Measurements from ENCODE around the gene TMEM266. TPM values are rescaled to one million over a fixed set of nuclear protein-coding genes. Genes with fewer than 3 reads are reported as not detected.

Gene TMEM266
- polyA plus RNA-seq, 4 donors: 10.2 to 12.9 (median 11.0) TPM

GRCh38 chr15:76159282-76159681, 99.5 kb downstream of the TMEM266 start:
- DNase-seq (ENCODE audit: low read depth in 4 of 4, low spot score in 3 of 4): no peak

GRCh38 chr15:76160426-76161152, 100.8 kb downstream of the TMEM266 start:
- no peak for DNase-seq (ENCODE audit: low read depth in 4 of 4, low spot score in 3 of 4)

- DNase-seq (ENCODE audit: low read depth in 4 of 4, low spot score in 3 of 4): no peak
These were observed 101.6 kb downstream of the TMEM266 start for GRCh38 chr15:76161153-76162035.

- DNase-seq (ENCODE audit: low read depth in 4 of 4, low spot score in 3 of 4): no peak
These were observed 102.2 kb downstream of the TMEM266 start for GRCh38 chr15:76162036-76162398.

- DNase-seq (ENCODE audit: low read depth in 4 of 4, low spot score in 3 of 4): no peak
These were observed 103.1 kb downstream of the TMEM266 start for GRCh38 chr15:76162784-76163456.

- DNase-seq (ENCODE audit: low read depth in 4 of 4, low spot score in 3 of 4): no peak
These were observed 103.9 kb downstream of the TMEM266 start for GRCh38 chr15:76163457-76164295.

- DNase-seq (ENCODE audit: low read depth in 4 of 4, low spot score in 3 of 4): no peak
These were observed 104.8 kb downstream of the TMEM266 start for GRCh38 chr15:76164602-76165001.

- DNase-seq (ENCODE audit: low read depth in 4 of 4, low spot score in 3 of 4): no peak
These were observed 106.2 kb downstream of the TMEM266 start for GRCh38 chr15:76165951-76166350.

- DNase-seq (ENCODE audit: low read depth in 4 of 4, low spot score in 3 of 4): no peak
These were observed 108.6 kb downstream of the TMEM266 start for GRCh38 chr15:76168237-76168984.

GRCh38 chr15:76169018-76169417, 109.2 kb downstream of the TMEM266 start:
- DNase-seq (ENCODE audit: low read depth in 4 of 4, low spot score in 3 of 4): no peak

- no peak for DNase-seq (ENCODE audit: low read depth in 4 of 4, low spot score in 3 of 4)
These were observed 110.4 kb downstream of the TMEM266 start for GRCh38 chr15:76169911-76170800.

- DNase-seq (ENCODE audit: low read depth in 4 of 4, low spot score in 3 of 4): no peak
These were observed 113.0 kb downstream of the TMEM266 start for GRCh38 chr15:76172782-76173181.

GRCh38 chr15:76173317-76173834, 113.6 kb downstream of the TMEM266 start:
- no peak for DNase-seq (ENCODE audit: low read depth in 4 of 4, low spot score in 3 of 4)

- no peak for DNase-seq (ENCODE audit: low read depth in 4 of 4, low spot score in 3 of 4)
These were observed 114.9 kb downstream of the TMEM266 start for GRCh38 chr15:76174654-76175053.

- DNase-seq (ENCODE audit: low read depth in 4 of 4, low spot score in 3 of 4): no peak
These were observed 115.7 kb downstream of the TMEM266 start for GRCh38 chr15:76175442-76175841.

GRCh38 chr15:76176059-76176458, 116.3 kb downstream of the TMEM266 start:
- DNase-seq (ENCODE audit: low read depth in 4 of 4, low spot score in 3 of 4): no peak

GRCh38 chr15:76176487-76177085, 116.8 kb downstream of the TMEM266 start:
- DNase-seq (ENCODE audit: low read depth in 4 of 4, low spot score in 3 of 4): no peak

GRCh38 chr15:76177491-76178040, 117.8 kb downstream of the TMEM266 start:
- DNase-seq (ENCODE audit: low read depth in 4 of 4, low spot score in 3 of 4): no peak

Measured in right renal pelvis (tissue), 4 donors.